ENCODE measurements around the gene FARP1. TPM values are rescaled to one million over a fixed set of nuclear protein-coding genes. Genes with fewer than 3 reads are reported as not detected.

The FARP1 gene
- total RNA-seq, 1 donor from 2014 or later = 110 TPM

GRCh38 chr13:98171900-98172589 is 29.2 kb downstream of the FARP1 start:
- Histone ChIP-seq H3K4me1 (peaks cover 43% of the 10 kb centered on the region), H3K9me3 (no peaks in the 10 kb centered on the region), H3K27ac (peak overlapping the region; percentile 79), H3K27me3 (ENCODE audit: low read depth) (no peaks in the 10 kb centered on the region), H3K36me3 (no peaks in the 10 kb centered on the region), H3K4me3 (peak overlapping the region; percentile 14)
- DNase-seq = no peak
- peak; percentile 71 to 76 for ATAC-seq
- TF ChIP-seq, protein P1, sequence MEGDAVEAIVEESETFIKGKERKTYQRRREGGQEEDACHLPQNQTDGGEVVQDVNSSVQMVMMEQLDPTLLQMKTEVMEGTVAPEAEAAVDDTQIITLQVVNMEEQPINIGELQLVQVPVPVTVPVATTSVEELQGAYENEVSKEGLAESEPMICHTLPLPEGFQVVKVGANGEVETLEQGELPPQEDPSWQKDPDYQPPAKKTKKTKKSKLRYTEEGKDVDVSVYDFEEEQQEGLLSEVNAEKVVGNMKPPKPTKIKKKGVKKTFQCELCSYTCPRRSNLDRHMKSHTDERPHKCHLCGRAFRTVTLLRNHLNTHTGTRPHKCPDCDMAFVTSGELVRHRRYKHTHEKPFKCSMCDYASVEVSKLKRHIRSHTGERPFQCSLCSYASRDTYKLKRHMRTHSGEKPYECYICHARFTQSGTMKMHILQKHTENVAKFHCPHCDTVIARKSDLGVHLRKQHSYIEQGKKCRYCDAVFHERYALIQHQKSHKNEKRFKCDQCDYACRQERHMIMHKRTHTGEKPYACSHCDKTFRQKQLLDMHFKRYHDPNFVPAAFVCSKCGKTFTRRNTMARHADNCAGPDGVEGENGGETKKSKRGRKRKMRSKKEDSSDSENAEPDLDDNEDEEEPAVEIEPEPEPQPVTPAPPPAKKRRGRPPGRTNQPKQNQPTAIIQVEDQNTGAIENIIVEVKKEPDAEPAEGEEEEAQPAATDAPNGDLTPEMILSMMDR (IDR thresholded peaks at IDR 0.05) = no peak
- intact Hi-C loops (cut with DNase I) = no loop called here

DNA sequence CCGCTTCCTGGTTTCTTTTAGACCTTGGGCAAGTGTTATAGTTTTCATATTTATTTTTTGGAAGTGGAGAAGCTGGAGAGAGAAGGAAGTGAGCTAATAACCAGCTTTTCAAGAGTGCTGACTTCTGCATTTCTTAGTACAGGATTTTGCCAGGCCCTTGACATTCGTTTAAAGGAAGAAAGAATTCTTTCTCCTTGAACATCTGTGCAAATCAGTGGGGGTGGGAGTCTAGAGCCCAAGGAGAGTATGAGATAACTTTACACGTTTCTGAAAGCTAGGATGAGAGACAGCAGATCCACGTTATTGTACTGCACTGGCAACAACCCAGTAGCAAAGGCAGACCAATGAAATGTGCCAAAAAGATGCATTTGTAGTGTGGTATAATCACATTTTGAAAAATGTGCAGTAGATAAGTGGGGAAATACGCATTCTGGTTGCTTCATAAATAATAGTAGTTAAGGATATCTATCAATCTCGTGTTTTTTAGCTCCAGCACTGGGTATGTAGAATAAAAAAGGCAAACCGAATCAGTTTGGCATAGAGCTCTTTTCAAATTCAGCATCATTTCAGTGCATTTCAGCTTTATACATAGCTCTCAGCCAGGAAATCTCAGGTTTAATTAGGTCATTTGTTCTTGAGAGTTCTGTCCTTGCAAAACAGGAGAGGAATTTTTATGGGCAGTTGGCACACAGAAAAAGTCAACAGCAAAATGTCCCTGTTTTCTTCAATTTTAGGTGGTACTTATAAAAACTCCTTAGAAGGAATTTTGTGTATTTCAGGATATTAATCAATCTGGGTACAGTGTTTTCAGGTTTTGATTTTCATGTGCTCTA is 29.9 kb downstream of the FARP1 start:
- DNase-seq = no peak
- peaks cover 43% of the 10 kb centered on the region for H3K4me1 ChIP-seq

GRCh38 chr13:98173431-98174152 is 30.7 kb downstream of the FARP1 start:
- Histone ChIP-seq H3K36me3 (no peaks in the 10 kb centered on the region), H3K27ac (peak overlapping the region; percentile 79), H3K4me3 (no peak overlapping the region), H3K4me1 (peaks cover 43% of the 10 kb centered on the region), H3K27me3 (ENCODE audit: low read depth) (no peaks in the 10 kb centered on the region), H3K9me3 (no peaks in the 10 kb centered on the region)
- TF ChIP-seq, protein P1 (IDR thresholded peaks at IDR 0.05) = no peak
- no peak for DNase-seq
- intact Hi-C loops (cut with DNase I) = no loop called here
- ATAC-seq = peak; percentile 43 to 60

More for the DNA sequence above, 29.9 kb downstream of the FARP1 start:
- H3K27ac ChIP-seq = peak overlapping the region; percentile 79
- no peaks in the 10 kb centered on the region for H3K36me3 ChIP-seq
- TF ChIP-seq, protein P1 (IDR thresholded peaks at IDR 0.05) = no peak
- no peak overlapping the region for H3K4me3 ChIP-seq
- H3K9me3 ChIP-seq = no peaks in the 10 kb centered on the region
- intact Hi-C loops (cut with DNase I) = no loop called here
- ATAC-seq = peak; percentile 48 to 63
- H3K27me3 ChIP-seq (ENCODE audit: low read depth) = no peaks in the 10 kb centered on the region

DNA sequence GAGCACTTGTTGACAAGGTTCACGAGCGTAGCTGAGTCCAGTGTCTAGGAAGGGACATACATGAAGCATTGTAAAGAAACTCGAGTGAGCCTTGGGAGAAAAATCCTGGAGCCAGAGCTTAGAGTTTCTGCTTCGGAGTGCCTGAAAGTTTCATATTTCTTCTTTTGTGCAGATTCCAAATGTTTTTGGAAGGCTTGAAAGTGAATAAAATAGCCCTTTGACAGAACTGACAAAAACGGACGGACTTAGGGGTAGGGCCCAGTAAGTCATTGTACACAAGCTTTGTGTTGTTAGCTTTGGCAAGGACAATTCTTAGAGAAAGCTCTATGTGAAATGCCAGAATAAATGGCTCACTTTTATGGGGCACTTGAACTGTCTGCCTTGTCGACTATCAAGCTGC is 31.4 kb downstream of the FARP1 start:
- H3K9me3 ChIP-seq = no peaks in the 10 kb centered on the region
- peaks cover 43% of the 10 kb centered on the region for H3K4me1 ChIP-seq
- no peaks in the 10 kb centered on the region for H3K36me3 ChIP-seq
- H3K4me3 ChIP-seq = no peak overlapping the region
- peak overlapping the region; percentile 79 for H3K27ac ChIP-seq
- ATAC-seq (no peak), DNase-seq (no peak)
- TF ChIP-seq, protein P1 (IDR thresholded peaks at IDR 0.05) = no peak
- intact Hi-C loops (cut with DNase I) = no loop called here
- no peaks in the 10 kb centered on the region for H3K27me3 ChIP-seq (ENCODE audit: low read depth)

GRCh38 chr13:98175043-98175442 is 32.1 kb downstream of the FARP1 start:
- H3K27me3 ChIP-seq (ENCODE audit: low read depth) = no peaks in the 10 kb centered on the region
- ATAC-seq (no peak), DNase-seq (no peak)
- H3K4me3 ChIP-seq = no peak overlapping the region
- no peaks in the 10 kb centered on the region for H3K36me3 ChIP-seq
- no peak overlapping the region for H3K27ac ChIP-seq
- TF ChIP-seq, protein P1 (IDR thresholded peaks at IDR 0.05) = no peak
- H3K4me1 ChIP-seq = peaks cover 43% of the 10 kb centered on the region
- H3K9me3 ChIP-seq = no peaks in the 10 kb centered on the region
- intact Hi-C loops (cut with DNase I) = no loop called here

Measured in lower lobe of right lung (tissue), 2 donors.